ENCODE data around the gene VPS36.

VPS36 gene

DNA sequence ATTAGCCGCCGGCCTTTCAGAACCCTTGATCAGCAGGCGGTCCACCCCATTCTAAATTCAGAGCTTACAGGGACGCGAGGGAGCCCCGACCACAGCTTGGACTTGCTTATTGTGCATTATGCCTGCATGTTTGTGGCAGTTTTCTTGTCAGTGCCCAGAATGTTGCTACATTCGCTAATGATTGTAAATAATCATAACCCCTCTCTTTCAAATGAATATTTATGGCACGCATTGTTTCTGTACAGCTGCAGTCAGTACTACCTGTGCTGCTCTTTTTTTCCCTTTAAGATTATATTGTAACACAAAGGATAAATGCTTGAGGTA, 321 bp upstream of the VPS36 start:
- no peak overlapping the region for H4K5ac ChIP-seq (ENCODE audit: low read length)
- H3K18ac ChIP-seq (ENCODE audit: low read length) = no peak overlapping the region
- no peak overlapping the region for H3K23ac ChIP-seq (ENCODE audit: low read length)
- no peak overlapping the region for H2BK15ac ChIP-seq (replicated peaks; ENCODE audit: low read depth)
- H3K4ac ChIP-seq (ENCODE audit: low read depth, low read length) = no peak overlapping the region
- H3K4me3 ChIP-seq (ENCODE audit: low read length) = no peak overlapping the region
- no CpG with 5 or more reads among the region's 8 CpGs for WGBS (ENCODE audit: extremely low coverage, insufficient coverage, low lambda C conversion rate)
- no peak overlapping the region for H3K56ac ChIP-seq (ENCODE audit: low read length)
- peak overlapping the region; percentile 52 for H3K9ac ChIP-seq (ENCODE audit: low read length)
- peak overlapping the region; percentile 48 for H3K4me2 ChIP-seq (ENCODE audit: low read length)
- no peak for DNase-seq
- H3K27ac ChIP-seq (ENCODE audit: low read depth, low read length) = no peak overlapping the region
- peaks cover 10% of the 10 kb centered on the region for H3K79me1 ChIP-seq (ENCODE audit: low read length)
- no peaks in the 10 kb centered on the region for H3K4me1 ChIP-seq (ENCODE audit: control insufficient read depth, low read depth, low read length)
- no peak overlapping the region for H2AK5ac ChIP-seq (ENCODE audit: low read length)
- H3K27me3 ChIP-seq (ENCODE audit: insufficient read depth, low read length, poor library complexity) = no peaks in the 10 kb centered on the region
- peaks cover 17% of the 10 kb centered on the region for H3K79me2 ChIP-seq (ENCODE audit: control insufficient read depth, insufficient read depth, low read length)
- no peak overlapping the region for H2BK120ac ChIP-seq (ENCODE audit: low read depth, low read length)
- no peak overlapping the region for H2BK5ac ChIP-seq (ENCODE audit: low read length)
- no peak overlapping the region for H4K8ac ChIP-seq (ENCODE audit: low read depth, low read length)
- no peaks in the 10 kb centered on the region for H3K36me3 ChIP-seq (ENCODE audit: control insufficient read depth, insufficient read depth, low read length)

- Histone ChIP-seq H4K8ac (ENCODE audit: low read depth, low read length) (no peak overlapping the region), H3K79me2 (ENCODE audit: control insufficient read depth, insufficient read depth, low read length) (peaks cover 17% of the 10 kb centered on the region), H3K4me3 (ENCODE audit: low read length) (peak overlapping the region; percentile 87), H2BK120ac (ENCODE audit: low read depth, low read length) (no peak overlapping the region), H3K4me2 (ENCODE audit: low read length) (peak overlapping the region; percentile 51), H3K79me1 (ENCODE audit: low read length) (peaks cover 10% of the 10 kb centered on the region), H3K36me3 (ENCODE audit: control insufficient read depth, insufficient read depth, low read length) (no peaks in the 10 kb centered on the region), H3K27ac (ENCODE audit: low read depth, low read length) (peak overlapping the region; percentile 78), H3K18ac (ENCODE audit: low read length) (peak overlapping the region; percentile 89), H2AK5ac (ENCODE audit: low read length) (no peak overlapping the region), H3K9ac (ENCODE audit: low read length) (peak overlapping the region; percentile 97), H2BK15ac (replicated peaks; ENCODE audit: low read depth) (no peak overlapping the region), H3K4ac (ENCODE audit: low read depth, low read length) (peak overlapping the region; percentile 22), H3K4me1 (ENCODE audit: control insufficient read depth, low read depth, low read length) (no peaks in the 10 kb centered on the region), H3K23ac (ENCODE audit: low read length) (no peak overlapping the region), H2BK5ac (ENCODE audit: low read length) (peak overlapping the region; percentile 57), H4K5ac (ENCODE audit: low read length) (no peak overlapping the region), H3K27me3 (ENCODE audit: insufficient read depth, low read length, poor library complexity) (no peaks in the 10 kb centered on the region), H3K56ac (ENCODE audit: low read length) (peak overlapping the region; percentile 98)
- DNase-seq = peak; percentile 4
- WGBS (ENCODE audit: extremely low coverage, insufficient coverage, low lambda C conversion rate) = no CpG with 5 or more reads among the region's 10 CpGs
Observed at GRCh38 chr13:52449331-52450011, 963 bp downstream of the VPS36 start.

DNA sequence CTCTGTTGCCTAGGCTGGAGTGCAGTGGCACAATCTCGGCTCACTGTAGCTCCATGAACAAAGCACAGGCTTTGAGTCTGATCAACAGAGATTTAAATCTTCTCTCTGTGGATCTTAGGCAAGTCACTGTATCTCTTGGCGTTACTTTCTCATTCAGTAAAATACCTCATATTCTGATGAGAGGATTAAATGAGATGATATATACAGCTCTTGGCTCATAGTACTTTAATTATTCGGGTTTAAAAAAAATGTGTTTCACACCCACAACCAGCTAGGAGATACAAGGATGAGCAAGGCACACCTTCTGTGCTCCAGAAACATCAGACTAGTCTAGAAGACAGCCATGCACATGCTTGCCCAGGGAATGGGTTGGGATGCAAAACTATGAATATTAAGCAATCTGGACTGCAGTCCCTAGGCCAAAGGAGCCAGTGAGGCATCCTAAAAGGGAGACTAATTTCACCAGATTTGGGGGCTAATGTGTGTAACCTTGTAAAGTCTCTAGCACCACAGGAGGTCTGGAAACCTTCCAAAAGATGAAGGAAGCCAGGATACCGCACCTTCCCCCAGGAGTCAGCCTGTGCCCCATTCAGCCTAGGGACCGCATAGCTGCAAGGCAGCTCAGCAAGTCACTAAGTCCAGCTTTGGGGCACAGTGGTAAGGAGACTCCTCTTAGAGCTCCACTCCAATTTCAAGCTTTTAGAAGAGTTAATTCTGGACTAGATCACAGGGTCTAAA, 2.5 kb downstream of the VPS36 start:
- WGBS (ENCODE audit: extremely low coverage, insufficient coverage, low lambda C conversion rate) = no CpG with 5 or more reads among the region's 5 CpGs
- Histone ChIP-seq H3K4me1 (ENCODE audit: control insufficient read depth, low read depth, low read length) (no peaks in the 10 kb centered on the region), H3K4me3 (ENCODE audit: low read length) (no peak overlapping the region)

DNA sequence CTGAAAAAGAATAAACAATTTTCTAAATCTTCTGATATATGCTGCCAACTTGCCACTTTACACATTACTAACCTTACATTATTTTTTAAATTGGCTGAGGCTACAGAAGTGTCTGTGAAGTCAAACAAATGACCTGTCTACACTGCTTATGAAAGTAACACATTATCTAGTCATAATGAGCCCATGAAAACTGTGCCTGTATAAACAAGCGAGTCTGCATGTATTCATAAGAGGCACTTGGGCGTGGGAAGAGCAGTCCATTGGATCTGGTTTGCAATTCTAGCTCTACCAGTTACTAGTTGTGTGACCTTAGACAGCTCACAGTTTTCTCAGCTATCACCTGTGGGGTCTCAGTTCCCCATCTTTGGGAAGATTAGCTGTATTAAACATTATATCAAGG, 3.1 kb downstream of the VPS36 start:
- Histone ChIP-seq H3K79me2 (ENCODE audit: control insufficient read depth, insufficient read depth, low read length) (peaks cover 17% of the 10 kb centered on the region), H2BK120ac (ENCODE audit: low read depth, low read length) (no peak overlapping the region), H3K4ac (ENCODE audit: low read depth, low read length) (no peak overlapping the region), H2AK5ac (ENCODE audit: low read length) (no peak overlapping the region), H4K5ac (ENCODE audit: low read length) (no peak overlapping the region), H3K23ac (ENCODE audit: low read length) (no peak overlapping the region), H3K79me1 (ENCODE audit: low read length) (peaks cover 10% of the 10 kb centered on the region), H3K9ac (ENCODE audit: low read length) (no peak overlapping the region), H3K56ac (ENCODE audit: low read length) (no peak overlapping the region), H3K18ac (ENCODE audit: low read length) (no peak overlapping the region), H3K4me3 (ENCODE audit: low read length) (no peak overlapping the region), H3K36me3 (ENCODE audit: control insufficient read depth, insufficient read depth, low read length) (no peaks in the 10 kb centered on the region), H3K4me1 (ENCODE audit: control insufficient read depth, low read depth, low read length) (no peaks in the 10 kb centered on the region), H3K4me2 (ENCODE audit: low read length) (no peak overlapping the region), H2BK15ac (replicated peaks; ENCODE audit: low read depth) (no peak overlapping the region), H4K8ac (ENCODE audit: low read depth, low read length) (no peak overlapping the region), H3K27ac (ENCODE audit: low read depth, low read length) (no peak overlapping the region), H3K27me3 (ENCODE audit: insufficient read depth, low read length, poor library complexity) (no peaks in the 10 kb centered on the region), H2BK5ac (ENCODE audit: low read length) (no peak overlapping the region)
- WGBS (ENCODE audit: extremely low coverage, insufficient coverage, low lambda C conversion rate) = no CpG with 5 or more reads among the region's 2 CpGs
- no peak for DNase-seq

More for the DNA sequence above, 2.5 kb downstream of the VPS36 start:
- H3K4ac ChIP-seq (ENCODE audit: low read depth, low read length) = no peak overlapping the region
- no peak overlapping the region for H3K56ac ChIP-seq (ENCODE audit: low read length)
- H3K18ac ChIP-seq (ENCODE audit: low read length) = no peak overlapping the region
- no peak overlapping the region for H2BK5ac ChIP-seq (ENCODE audit: low read length)
- no peaks in the 10 kb centered on the region for H3K27me3 ChIP-seq (ENCODE audit: insufficient read depth, low read length, poor library complexity)
- no peak overlapping the region for H4K5ac ChIP-seq (ENCODE audit: low read length)
- no peak overlapping the region for H3K23ac ChIP-seq (ENCODE audit: low read length)
- H4K8ac ChIP-seq (ENCODE audit: low read depth, low read length) = no peak overlapping the region
- no peaks in the 10 kb centered on the region for H3K36me3 ChIP-seq (ENCODE audit: control insufficient read depth, insufficient read depth, low read length)
- peaks cover 17% of the 10 kb centered on the region for H3K79me2 ChIP-seq (ENCODE audit: control insufficient read depth, insufficient read depth, low read length)
- no peak overlapping the region for H2BK15ac ChIP-seq (replicated peaks; ENCODE audit: low read depth)
- H3K27ac ChIP-seq (ENCODE audit: low read depth, low read length) = no peak overlapping the region
- no peak overlapping the region for H2BK120ac ChIP-seq (ENCODE audit: low read depth, low read length)
- DNase-seq = peak; percentile 6
- no peak overlapping the region for H2AK5ac ChIP-seq (ENCODE audit: low read length)
- no peak overlapping the region for H3K4me2 ChIP-seq (ENCODE audit: low read length)
- no peak overlapping the region for H3K9ac ChIP-seq (ENCODE audit: low read length)
- H3K79me1 ChIP-seq (ENCODE audit: low read length) = peaks cover 10% of the 10 kb centered on the region

- peaks cover 17% of the 10 kb centered on the region for H3K79me2 ChIP-seq (ENCODE audit: control insufficient read depth, insufficient read depth, low read length)
- no peak overlapping the region for H4K5ac ChIP-seq (ENCODE audit: low read length)
- no CpG with 5 or more reads among the region's 1 CpG for WGBS (ENCODE audit: extremely low coverage, insufficient coverage, low lambda C conversion rate)
- H2BK120ac ChIP-seq (ENCODE audit: low read depth, low read length) = no peak overlapping the region
- H3K27ac ChIP-seq (ENCODE audit: low read depth, low read length) = no peak overlapping the region
- no peak for DNase-seq
- no peak overlapping the region for H3K9ac ChIP-seq (ENCODE audit: low read length)
- no peak overlapping the region for H2AK5ac ChIP-seq (ENCODE audit: low read length)
- no peaks in the 10 kb centered on the region for H3K36me3 ChIP-seq (ENCODE audit: control insufficient read depth, insufficient read depth, low read length)
- H3K18ac ChIP-seq (ENCODE audit: low read length) = no peak overlapping the region
- H3K56ac ChIP-seq (ENCODE audit: low read length) = no peak overlapping the region
- no peak overlapping the region for H3K4ac ChIP-seq (ENCODE audit: low read depth, low read length)
- no peak overlapping the region for H3K23ac ChIP-seq (ENCODE audit: low read length)
- H3K4me2 ChIP-seq (ENCODE audit: low read length) = no peak overlapping the region
- H3K4me3 ChIP-seq (ENCODE audit: low read length) = no peak overlapping the region
- no peaks in the 10 kb centered on the region for H3K4me1 ChIP-seq (ENCODE audit: control insufficient read depth, low read depth, low read length)
- H4K8ac ChIP-seq (ENCODE audit: low read depth, low read length) = no peak overlapping the region
- H3K27me3 ChIP-seq (ENCODE audit: insufficient read depth, low read length, poor library complexity) = no peaks in the 10 kb centered on the region
- H2BK15ac ChIP-seq (replicated peaks; ENCODE audit: low read depth) = no peak overlapping the region
- no peak overlapping the region for H2BK5ac ChIP-seq (ENCODE audit: low read length)
- H3K79me1 ChIP-seq (ENCODE audit: low read length) = peaks cover 10% of the 10 kb centered on the region
Observed at GRCh38 chr13:52446265-52446664, 4.2 kb downstream of the VPS36 start.
